ENCODE results near the gene NFKBIZ. TPM values are rescaled to one million over a fixed set of nuclear protein-coding genes. Genes with fewer than 3 reads are reported as not detected.
"Not testable (repeated sequence)": the region's sequence is repeated elsewhere in the genome, so short reads cannot be mapped to it uniquely, and the experiment has no call there.

The NFKBIZ gene
- total RNA-seq, 1 donor from 2014 or later, result 122 TPM

- intact Hi-C loops (cut with micrococcal nuclease), result no loop called here
- no peak for DNase-seq (ENCODE audit: low spot score)
- Mint-ChIP-seq H3K4me3 (ENCODE audit: low read depth) (no peak overlapping the region), H3K9me3 (peaks cover 14% of the 10 kb centered on the region), H3K27ac (no peak overlapping the region), H3K4me1 (ENCODE audit: low read depth) (peaks cover 6% of the 10 kb centered on the region), H3K27me3 (ENCODE audit: low read depth) (no peaks in the 10 kb centered on the region), H3K36me3 (ENCODE audit: low read depth) (no peaks in the 10 kb centered on the region)
Observed at GRCh38 chr3:101897013-101897412, 47.7 kb downstream of the NFKBIZ start.

DNA sequence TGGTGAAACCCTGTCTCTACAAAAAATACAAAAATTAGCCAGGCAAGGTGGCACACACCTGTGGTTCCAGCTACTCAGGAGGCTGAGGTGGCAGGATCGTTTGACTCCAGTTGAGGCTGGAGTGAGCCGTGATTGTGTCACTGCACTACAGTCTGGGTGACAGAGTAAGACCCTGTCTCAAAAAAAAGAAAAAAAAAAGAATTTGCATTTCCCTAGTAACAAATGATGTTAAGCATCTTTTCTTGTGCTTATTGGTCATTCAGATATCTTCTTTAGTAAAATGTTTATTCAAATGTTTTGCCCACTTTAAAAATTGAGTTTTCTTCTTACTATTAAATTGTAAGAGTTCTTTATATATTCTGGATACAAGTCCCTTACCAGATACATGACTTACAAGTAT is 48.7 kb downstream of the NFKBIZ start:
- Mint-ChIP-seq H3K36me3 (ENCODE audit: low read depth) (no peaks in the 10 kb centered on the region), H3K4me3 (ENCODE audit: low read depth) (no peak overlapping the region), H3K4me1 (ENCODE audit: low read depth) (peaks cover 7% of the 10 kb centered on the region), H3K27ac (no peak overlapping the region), H3K27me3 (ENCODE audit: low read depth) (no peaks in the 10 kb centered on the region), H3K9me3 (peaks cover 14% of the 10 kb centered on the region)
- no peak for DNase-seq (ENCODE audit: low spot score)
- intact Hi-C loops (cut with micrococcal nuclease), result no loop called here

- no peaks in the 10 kb centered on the region for H3K36me3 Mint-ChIP-seq (ENCODE audit: low read depth)
- H3K9me3 Mint-ChIP-seq, result peaks cover 14% of the 10 kb centered on the region
- peaks cover 7% of the 10 kb centered on the region for H3K4me1 Mint-ChIP-seq (ENCODE audit: low read depth)
- H3K27me3 Mint-ChIP-seq (ENCODE audit: low read depth), result no peaks in the 10 kb centered on the region
- H3K4me3 Mint-ChIP-seq (ENCODE audit: low read depth), result no peak overlapping the region
- no peak overlapping the region for H3K27ac Mint-ChIP-seq
- intact Hi-C loops (cut with micrococcal nuclease), result no loop called here
- DNase-seq (ENCODE audit: low spot score), result no peak
Observed at GRCh38 chr3:101898752-101899169, 49.4 kb downstream of the NFKBIZ start.

- intact Hi-C loops (cut with micrococcal nuclease), result loop anchor here (5.0 kb wide), 1 partner anchor 38 kb away; no protein-coding TSS in a partner anchor
- Mint-ChIP-seq H3K27me3 (ENCODE audit: low read depth) (no peaks in the 10 kb centered on the region), H3K4me3 (ENCODE audit: low read depth) (no peak overlapping the region), H3K9me3 (peaks cover 9% of the 10 kb centered on the region), H3K27ac (no peak overlapping the region), H3K4me1 (ENCODE audit: low read depth) (peaks cover 7% of the 10 kb centered on the region), H3K36me3 (ENCODE audit: low read depth) (no peaks in the 10 kb centered on the region)
- no peak for DNase-seq (ENCODE audit: low spot score)
Observed at GRCh38 chr3:101900316-101900715, 51.0 kb downstream of the NFKBIZ start.

- no peak overlapping the region for H3K4me3 Mint-ChIP-seq (ENCODE audit: low read depth)
- peaks cover 9% of the 10 kb centered on the region for H3K9me3 Mint-ChIP-seq
- H3K27me3 Mint-ChIP-seq (ENCODE audit: low read depth), result no peaks in the 10 kb centered on the region
- H3K36me3 Mint-ChIP-seq (ENCODE audit: low read depth), result peaks cover 2% of the 10 kb centered on the region
- intact Hi-C loops (cut with micrococcal nuclease), result loop anchor here (5.0 kb wide), 1 partner anchor 38 kb away; no protein-coding TSS in a partner anchor
- no peak for DNase-seq (ENCODE audit: low spot score)
- H3K27ac Mint-ChIP-seq, result no peak overlapping the region
- peaks cover 7% of the 10 kb centered on the region for H3K4me1 Mint-ChIP-seq (ENCODE audit: low read depth)
Observed at GRCh38 chr3:101900736-101901135, 51.4 kb downstream of the NFKBIZ start.

- no peak for DNase-seq (ENCODE audit: low spot score)
- Mint-ChIP-seq H3K27ac (no peak overlapping the region), H3K36me3 (ENCODE audit: low read depth) (peaks cover 8% of the 10 kb centered on the region), H3K9me3 (peaks cover 8% of the 10 kb centered on the region), H3K27me3 (ENCODE audit: low read depth) (peaks cover 5% of the 10 kb centered on the region), H3K4me3 (ENCODE audit: low read depth) (no peak overlapping the region), H3K4me1 (ENCODE audit: low read depth) (peaks cover 7% of the 10 kb centered on the region)
- intact Hi-C loops (cut with micrococcal nuclease), result loop anchor here (5.0 kb wide), 1 partner anchor 40 kb away; no protein-coding TSS in a partner anchor
Observed at GRCh38 chr3:101902041-101902440, 52.7 kb downstream of the NFKBIZ start.

DNA sequence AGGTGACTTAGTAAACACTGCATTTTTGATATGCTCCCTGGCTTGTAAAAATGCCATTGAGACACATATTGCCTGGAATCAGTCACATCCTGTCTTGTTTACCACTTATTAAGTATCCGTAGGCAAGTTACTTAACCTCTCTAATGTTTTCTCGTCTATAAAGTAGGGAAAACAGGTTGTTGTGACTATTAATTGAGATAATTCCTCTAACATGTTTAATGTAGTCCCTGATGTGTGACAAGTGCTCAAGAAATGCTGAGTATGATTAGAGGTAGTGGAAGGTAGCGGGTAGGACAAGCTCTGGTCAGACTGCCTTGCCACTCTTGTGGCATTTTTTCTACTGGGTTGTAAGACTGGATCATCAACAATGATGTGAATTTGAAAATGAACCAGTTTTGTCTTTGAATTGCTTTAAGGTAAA is 54.1 kb downstream of the NFKBIZ start:
- H3K36me3 Mint-ChIP-seq (ENCODE audit: low read depth), result peaks cover 8% of the 10 kb centered on the region
- DNase-seq (ENCODE audit: low spot score), result no peak
- intact Hi-C loops (cut with micrococcal nuclease), result loop anchor here (5.0 kb wide), 1 partner anchor 41 kb away; no protein-coding TSS in a partner anchor
- H3K27ac Mint-ChIP-seq, result no peak overlapping the region
- H3K4me3 Mint-ChIP-seq (ENCODE audit: low read depth), result no peak overlapping the region
- H3K4me1 Mint-ChIP-seq (ENCODE audit: low read depth), result peaks cover 7% of the 10 kb centered on the region
- peaks cover 7% of the 10 kb centered on the region for H3K9me3 Mint-ChIP-seq
- H3K27me3 Mint-ChIP-seq (ENCODE audit: low read depth), result peaks cover 12% of the 10 kb centered on the region

GRCh38 chr3:101905573-101905972 is 56.3 kb downstream of the NFKBIZ start:
- DNase-seq (ENCODE audit: low spot score); H3K36me3 Mint-ChIP-seq (ENCODE audit: low read depth); H3K4me1 Mint-ChIP-seq (ENCODE audit: low read depth); intact Hi-C loops (cut with micrococcal nuclease); H3K4me3 Mint-ChIP-seq (ENCODE audit: low read depth); H3K27ac Mint-ChIP-seq; H3K9me3 Mint-ChIP-seq: not testable (repeated sequence)
- peaks cover 29% of the 10 kb centered on the region for H3K27me3 Mint-ChIP-seq (ENCODE audit: low read depth)

Other genes starting within 250 kb of the NFKBIZ start
- 27.5 and 29.6 TPM in 2 replicates for gene ZBTB11, start 172.4 kb upstream of the NFKBIZ start, total RNA-seq
- 1,565 and 1,599 TPM in 2 replicates for gene RPL24, start 162.8 kb upstream of the NFKBIZ start, total RNA-seq
- 26.0 and 26.1 TPM in 2 replicates for gene CEP97, start 124.9 kb upstream of the NFKBIZ start, total RNA-seq
- 18.1 and 21.2 TPM in 2 replicates for gene NXPE3, start 70.3 kb upstream of the NFKBIZ start, total RNA-seq